NCI-H1436 treated with DMSO at 0.1 percent for 48 hours (cell line): Measurements from ENCODE around the gene MRPL34.

ENCODE experiments used
- DNase-seq: peaks from one replicate; lab custom pipeline; 2025; lab: John Stamatoyannopoulos, UW

MRPL34 gene

GRCh38 chr19:17328517-17329365 is 23.1 kb downstream of the MRPL34 start:
- DNase-seq, result no peak

DNA sequence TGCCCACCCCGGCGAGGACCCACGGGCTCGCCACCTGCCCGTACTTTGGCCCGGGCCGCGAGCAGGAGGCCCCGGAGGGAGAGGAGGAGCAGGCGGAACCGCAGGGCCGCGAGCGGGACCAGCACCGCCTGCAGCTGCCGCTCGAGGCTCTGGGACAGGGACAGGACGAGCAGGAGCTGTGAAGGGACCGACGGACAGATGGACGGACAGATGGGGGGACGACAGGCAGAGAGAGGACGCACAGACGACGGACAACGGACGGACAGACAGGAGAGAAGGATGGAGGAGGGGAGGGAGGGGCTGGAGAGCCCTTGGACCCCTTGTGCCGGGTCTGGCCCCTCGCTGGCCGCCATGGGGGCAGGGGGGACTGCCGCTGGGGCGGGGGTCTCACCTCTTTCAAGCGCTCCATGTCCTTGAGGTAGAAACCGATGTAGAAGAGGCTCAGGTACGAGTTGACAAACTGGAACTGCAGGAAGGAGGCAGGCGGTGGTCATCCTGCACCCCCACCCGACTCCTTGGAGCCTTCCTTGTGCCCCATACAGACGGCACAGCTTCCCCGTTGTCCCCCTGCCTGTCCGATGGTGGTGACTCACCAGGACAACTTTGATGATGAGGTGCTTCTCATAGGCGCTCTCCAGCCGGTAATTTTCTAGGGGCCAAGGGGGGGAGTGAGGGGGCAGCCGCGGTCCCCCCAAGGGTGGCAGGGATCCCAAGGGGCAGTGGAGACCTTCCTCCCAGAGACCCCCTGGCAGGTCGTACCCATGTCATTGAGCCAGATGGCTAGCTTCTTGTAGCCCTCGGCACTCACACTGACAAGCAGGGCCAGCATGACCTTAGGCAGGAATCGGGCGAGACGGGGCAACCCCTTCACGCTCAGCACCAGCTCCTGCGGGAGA is 23.9 kb downstream of the MRPL34 start:
- no peak for DNase-seq

GRCh38 chr19:17330262-17331044 is 24.8 kb downstream of the MRPL34 start:
- DNase-seq, result no peak

- no peak for DNase-seq
Measured at GRCh38 chr19:17331045-17331558, 25.4 kb downstream of the MRPL34 start.

DNA sequence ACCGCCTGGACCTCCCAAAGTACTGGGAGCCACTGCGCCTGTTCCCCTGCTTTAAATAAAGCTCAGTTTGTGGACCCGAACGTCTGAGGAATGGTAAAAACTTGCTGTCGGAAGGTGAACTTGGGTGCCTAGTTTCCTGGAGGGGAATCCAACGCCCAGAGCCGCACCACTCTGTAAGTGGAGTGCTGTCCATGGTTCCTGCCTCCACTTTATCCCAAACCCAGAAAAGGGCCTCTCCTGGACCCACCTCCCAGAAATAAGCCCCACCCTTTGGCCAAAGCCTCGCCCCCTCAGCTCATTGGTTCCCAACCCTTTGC is 26.6 kb downstream of the MRPL34 start:
- DNase-seq, result no peak

- DNase-seq, result no peak
Measured at GRCh38 chr19:17332677-17333581, 27.3 kb downstream of the MRPL34 start.

DNA sequence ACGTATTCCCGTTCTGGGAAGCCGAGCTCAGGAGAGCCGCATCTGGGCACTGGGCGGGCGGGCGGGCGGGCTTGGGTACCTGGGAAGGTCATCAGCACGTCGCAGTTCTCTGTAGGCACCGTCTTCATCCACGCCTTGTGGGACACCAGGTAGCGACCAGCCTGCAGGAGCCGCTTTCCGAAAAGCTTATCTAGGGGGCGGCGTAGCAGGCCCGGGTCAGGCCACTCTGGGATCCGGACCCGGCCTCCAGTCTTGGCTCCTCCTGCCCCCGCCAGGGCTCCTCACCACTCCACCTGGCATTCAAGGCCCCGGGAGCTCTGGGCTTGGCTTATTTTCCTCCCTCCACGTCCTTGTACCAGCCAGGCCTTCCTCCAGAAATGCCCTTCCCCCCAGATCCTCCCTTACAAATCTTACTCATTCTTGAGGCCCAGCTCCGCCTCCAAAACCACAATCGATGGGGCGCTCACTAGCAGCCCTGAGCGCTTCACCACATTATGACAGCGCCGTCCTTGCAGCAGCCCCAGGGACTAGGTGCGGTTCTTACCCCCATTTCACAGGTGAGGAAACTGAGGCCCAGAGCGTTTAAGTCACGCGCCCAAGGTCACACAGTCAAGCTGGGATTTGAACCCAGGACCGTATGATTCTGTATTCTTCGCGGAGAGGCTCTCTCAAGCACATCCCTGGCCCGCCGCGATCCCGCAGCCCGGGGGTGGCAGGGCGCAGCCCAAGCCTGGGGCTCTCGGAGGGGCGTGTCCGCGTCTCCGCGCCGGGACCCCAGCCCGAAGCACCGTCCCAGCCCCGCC is 28.1 kb downstream of the MRPL34 start:
- no peak for DNase-seq

- DNase-seq, result peak; percentile 77
Measured at GRCh38 chr19:17334414-17335409, 29.0 kb downstream of the MRPL34 start, which contains the start of gene ANO8. Gene ANO8 (minus strand): TSS chr19:17334855. CDS start chr19:17334670, 185 bp downstream.

DNA sequence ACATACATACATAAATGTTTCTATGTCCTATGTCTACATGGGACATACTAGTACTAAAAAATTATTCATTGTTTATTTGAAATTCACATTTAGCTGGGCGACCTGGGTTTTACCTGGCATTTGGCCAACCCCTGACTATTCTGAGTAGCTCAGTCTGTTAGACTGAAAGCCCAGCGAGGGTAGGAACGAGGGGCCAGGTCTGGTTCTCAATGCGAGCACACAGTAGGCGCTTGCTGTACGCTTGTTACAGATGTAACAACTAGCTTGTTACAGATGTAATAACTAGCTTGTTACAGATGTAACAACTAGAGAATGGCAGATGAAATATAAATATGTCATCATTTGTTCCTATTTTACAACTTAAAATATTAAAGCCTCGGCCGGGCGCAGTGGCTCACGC is 29.9 kb downstream of the MRPL34 start:
- no peak for DNase-seq

GRCh38 chr19:17336872-17337674 is 31.4 kb downstream of the MRPL34 start, which contains the start of gene GTPBP3:
Gene GTPBP3 (plus strand): TSS chr19:17337553. CDS start chr19:17337612, 59 bp downstream.
- peak; percentile 94 for DNase-seq

GRCh38 chr19:17337675-17338432 is 32.2 kb downstream of the MRPL34 start:
- no peak for DNase-seq

DNA sequence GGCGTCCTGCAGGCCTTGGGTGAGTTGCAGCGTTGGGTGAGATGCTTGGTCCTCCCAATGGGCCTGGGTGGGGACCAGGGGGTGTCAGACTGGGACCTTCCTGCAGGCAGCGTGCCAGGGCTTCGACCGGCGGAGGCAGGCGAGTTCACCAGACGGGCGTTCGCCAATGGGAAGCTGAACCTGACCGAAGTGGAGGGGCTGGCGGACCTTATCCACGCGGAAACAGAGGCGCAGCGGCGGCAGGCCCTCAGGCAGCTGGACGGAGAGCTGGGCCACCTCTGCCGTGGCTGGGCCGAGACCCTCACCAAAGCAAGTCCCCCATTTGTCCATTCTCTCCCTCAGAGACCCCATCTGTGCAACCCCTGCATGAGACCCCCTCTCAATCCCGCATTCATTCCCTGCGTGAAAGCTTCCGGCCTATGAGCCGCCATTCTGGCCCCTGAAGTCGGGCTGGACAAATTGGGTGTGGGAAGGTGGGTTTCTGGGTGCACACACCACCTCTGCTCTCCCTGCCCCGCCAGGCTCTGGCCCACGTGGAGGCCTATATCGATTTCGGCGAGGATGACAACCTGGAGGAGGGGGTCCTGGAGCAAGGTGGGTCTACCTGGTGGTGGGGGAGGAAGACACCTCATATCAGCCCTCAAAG is 32.9 kb downstream of the MRPL34 start:
- no peak for DNase-seq

DNA sequence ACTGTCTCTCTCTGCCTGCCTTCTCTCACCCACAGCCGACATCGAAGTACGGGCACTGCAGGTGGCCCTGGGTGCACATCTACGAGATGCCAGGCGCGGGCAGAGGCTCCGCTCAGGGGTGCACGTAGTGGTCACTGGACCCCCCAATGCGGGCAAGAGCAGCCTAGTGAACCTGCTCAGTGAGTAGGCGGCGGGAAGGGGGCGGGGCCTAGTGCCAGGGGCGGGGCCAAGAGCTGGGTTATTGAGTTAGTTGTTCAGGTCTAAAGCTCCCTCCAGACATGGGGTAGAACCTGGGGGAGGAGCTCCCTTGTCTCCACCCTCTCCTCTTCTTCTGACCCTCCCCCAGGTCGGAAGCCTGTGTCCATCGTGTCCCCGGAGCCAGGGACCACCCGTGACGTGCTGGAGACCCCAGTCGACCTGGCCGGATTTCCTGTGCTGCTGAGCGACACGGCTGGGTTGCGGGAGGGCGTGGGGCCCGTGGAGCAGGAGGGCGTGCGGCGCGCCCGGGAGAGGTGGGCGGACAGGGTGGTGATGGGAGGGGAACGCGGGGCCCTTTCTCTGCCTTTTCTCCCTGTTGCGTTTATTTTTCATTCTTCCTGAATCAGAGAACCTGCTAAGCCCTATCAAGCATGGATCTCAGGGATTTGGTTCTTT is 33.5 kb downstream of the MRPL34 start:
- no peak for DNase-seq

DNA sequence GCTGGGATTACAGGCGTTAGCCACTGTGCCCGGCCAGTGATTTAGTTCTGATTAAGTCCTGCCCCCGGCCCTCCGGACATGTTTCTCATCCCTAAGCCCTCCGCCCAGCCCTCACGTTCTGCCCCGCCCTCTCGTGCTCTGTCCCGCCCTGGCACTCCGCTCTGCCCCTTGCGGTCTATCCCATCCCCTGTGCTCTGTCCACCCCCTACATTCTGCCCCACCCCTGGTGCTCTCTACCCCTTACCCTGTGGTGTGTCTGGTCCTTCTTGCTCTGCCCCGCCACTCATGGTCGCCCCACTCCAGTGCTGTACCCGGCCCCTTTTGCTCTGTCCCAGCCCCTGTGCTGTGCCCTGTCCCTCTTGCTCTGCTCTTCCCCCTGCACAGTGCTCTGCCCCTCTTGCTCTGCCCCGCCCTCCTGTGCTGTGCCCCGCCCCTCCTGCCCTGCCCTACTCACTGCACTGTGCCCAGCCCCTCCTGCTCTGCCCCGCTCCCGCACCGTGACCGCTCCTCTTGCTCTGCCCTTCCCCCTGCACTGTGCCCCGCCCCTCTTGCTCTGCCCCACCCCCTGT is 34.7 kb downstream of the MRPL34 start:
- DNase-seq, result no peak

GRCh38 chr19:17340871-17341357 is 35.2 kb downstream of the MRPL34 start:
- DNase-seq, result no peak

- no peak for DNase-seq
Measured at GRCh38 chr19:17341386-17341785, 35.7 kb downstream of the MRPL34 start.
